ENCODE measurements around the gene ZNF215.

DNA sequence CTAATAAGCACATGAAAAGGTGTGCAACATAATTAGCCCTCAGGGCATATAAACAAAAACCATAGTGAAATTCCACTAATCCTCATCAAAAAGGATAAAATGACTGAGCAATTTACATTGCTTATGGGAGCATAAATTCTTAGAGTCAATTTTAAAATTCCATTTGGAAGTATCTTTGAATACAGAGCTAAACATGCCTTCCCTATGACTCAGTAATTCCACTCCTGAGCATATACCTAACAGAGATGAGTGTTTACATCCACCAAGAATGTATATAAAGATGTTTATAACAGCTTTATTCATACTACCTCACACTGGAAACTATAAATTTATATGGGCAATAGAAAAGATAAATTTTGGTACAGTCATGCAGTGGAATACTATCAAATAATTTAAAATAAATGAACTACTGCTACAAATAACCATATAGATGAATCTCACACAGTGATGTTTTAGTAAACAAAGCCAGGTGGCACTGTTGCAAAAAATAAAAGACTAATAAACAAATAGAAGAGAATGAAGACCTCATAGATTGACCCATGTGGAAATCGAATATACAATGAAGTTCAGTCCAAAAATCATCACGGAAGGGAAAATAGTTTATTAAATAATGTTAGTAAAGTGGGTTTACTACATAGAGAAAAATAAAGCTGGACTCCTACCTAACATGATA is 25.8 kb upstream of the ZNF215 start:
- TF ChIP-seq, protein P1, sequence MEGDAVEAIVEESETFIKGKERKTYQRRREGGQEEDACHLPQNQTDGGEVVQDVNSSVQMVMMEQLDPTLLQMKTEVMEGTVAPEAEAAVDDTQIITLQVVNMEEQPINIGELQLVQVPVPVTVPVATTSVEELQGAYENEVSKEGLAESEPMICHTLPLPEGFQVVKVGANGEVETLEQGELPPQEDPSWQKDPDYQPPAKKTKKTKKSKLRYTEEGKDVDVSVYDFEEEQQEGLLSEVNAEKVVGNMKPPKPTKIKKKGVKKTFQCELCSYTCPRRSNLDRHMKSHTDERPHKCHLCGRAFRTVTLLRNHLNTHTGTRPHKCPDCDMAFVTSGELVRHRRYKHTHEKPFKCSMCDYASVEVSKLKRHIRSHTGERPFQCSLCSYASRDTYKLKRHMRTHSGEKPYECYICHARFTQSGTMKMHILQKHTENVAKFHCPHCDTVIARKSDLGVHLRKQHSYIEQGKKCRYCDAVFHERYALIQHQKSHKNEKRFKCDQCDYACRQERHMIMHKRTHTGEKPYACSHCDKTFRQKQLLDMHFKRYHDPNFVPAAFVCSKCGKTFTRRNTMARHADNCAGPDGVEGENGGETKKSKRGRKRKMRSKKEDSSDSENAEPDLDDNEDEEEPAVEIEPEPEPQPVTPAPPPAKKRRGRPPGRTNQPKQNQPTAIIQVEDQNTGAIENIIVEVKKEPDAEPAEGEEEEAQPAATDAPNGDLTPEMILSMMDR (IDR thresholded peaks at IDR 0.05) = no peak
- TF ChIP-seq POLR2A (IDR thresholded peaks at IDR 0.05) = no peak

Measured in body of pancreas (tissue), 4 donors.